NCI-H1105 treated with DMSO at 0.1 percent for 48 hours (cell line): Measurements from ENCODE around the gene PAQR6.
A peak's percentile ranks its signal among the peaks of the same experiment; 100 is the strongest.

Experiments
- DNase-seq: peaks from one replicate; lab custom pipeline; 2025; lab: John Stamatoyannopoulos, UW

Gene PAQR6

DNA sequence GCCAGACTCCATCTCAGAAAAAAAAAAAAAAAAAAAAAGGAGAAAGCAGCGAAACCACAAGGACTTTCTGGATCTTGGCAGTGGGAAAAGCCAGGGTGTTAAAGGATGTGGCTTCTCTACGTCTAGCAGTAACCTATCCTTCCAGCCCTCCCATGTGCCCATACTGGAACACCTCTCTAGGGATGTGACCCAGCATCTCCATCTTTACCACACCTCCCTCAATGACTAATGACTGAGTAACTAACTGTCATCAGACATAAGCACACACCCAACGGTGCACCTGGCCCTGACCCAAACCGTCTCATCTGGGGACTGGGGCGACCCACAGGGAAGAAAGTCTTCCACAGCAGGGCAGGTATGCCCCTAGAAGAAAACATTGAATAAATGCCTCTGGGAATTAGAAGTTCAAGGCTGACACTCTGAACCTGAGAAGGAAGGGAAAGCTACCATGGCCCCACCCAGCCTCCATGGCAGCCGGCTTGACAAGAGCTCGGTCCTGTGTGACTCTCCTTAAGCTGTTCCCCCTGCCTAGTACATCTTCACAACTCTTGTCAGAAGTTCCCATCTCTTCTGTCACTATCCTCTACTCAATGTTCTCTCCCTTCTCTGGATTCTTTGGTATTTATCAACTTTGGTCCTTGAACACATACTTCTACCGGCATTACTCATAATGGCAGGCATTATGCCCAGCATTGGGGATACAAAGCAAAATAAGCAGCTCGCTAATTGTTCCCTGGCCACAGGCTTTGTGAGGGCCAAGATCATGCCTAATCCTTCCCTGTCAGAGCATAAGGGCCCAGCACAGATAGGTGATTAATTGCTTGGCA, 14.8 kb upstream of the PAQR6 start:
- no peak for DNase-seq

DNA sequence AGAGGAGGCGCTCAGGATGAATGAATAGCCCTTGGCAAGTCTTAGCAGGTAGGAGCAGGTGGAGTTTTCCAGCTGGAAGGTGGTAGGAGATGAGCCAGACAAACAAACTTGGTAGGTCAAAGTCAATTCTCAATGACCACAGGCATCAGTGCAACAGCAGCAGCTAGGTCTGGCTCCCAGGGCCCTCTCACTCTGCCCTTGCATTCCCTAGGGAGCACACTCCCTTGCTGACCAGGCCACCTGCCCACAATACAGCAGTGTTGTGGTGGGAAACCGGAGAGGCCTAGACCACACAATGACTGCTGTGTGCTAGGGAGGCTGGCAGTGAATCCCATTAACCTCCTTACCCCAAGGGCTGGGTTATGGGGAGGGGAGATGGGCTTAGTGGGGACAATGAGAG, 13.0 kb upstream of the PAQR6 start:
- no peak for DNase-seq

DNA sequence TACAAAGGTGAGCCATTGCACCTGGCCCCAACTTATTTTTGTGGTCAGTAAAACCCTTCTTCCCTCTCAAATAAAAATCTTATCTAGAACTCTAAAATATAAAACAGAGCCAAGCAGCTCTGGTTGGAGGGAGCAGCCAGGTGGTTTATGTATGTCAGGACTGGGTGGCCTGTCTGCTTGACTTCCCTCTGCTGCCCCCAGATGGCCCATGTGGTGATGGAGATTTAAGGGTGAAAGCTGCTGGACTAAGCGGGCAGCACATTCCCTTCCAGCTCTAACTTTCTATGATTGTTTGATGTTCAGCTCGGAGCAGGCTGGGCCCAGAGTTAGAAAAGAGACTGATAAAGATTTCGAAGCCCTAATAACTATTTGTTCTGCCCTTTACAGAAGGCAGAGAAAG, 11.9 kb upstream of the PAQR6 start:
- no peak for DNase-seq

DNA sequence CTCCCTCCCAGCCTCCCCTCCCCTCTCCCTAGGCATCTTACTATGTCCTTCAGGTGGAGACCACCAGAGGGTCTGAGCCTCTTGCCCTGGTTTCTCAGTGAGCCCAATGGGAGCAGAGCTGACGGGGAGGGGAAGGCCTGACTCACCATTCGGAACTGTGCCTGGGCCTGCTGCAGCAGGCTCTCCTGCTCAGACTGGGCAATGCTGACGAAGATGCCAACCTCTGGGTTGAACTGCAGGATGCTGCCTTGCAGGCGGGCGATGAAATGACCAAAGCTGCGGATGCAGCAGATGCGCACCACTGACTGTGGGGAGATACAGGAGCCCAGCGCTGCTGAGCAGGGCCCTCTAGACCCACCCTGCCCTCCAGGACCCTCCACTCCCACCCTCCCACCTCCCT, 11.0 kb upstream of the PAQR6 start:
- no peak for DNase-seq

DNA sequence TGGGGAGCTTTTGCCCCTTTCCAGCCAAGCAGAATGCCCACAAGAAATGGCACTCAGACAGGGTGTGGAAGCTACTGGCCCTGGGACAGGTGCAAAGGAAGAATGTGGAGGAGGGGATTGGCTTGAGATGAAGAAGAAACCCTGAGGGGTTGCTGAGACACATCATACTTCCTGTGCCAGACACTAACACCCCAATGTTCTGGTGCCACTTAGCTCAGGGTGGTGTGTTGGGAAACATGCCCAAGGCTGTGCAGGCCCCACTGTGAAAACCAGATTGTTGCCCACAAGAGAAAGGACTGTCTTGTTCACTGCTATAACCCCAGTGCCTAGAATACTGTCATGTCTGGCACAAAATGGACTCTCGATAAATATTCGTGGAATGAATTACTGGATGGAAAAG, 9.9 kb upstream of the PAQR6 start:
- DNase-seq, result no peak

DNA sequence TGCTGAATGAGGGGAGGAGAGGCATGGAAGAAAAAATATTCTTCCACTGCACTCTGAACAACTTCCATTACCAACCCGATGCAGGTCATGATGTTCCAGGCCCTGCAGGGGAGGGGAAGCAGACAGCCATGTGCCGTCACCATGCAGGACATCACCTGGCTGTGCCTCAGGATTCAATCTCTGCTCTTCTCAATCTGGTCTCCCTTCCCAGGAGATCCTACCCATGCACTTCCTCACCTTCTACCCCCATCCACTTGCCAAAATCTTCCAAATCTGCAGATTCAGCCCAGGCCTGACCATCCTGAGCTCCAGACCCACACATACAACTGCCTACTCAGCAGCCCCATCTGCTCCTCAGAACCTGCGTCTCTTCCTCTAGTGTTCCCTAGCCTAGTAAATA, 5.8 kb upstream of the PAQR6 start:
- DNase-seq, result no peak

DNA sequence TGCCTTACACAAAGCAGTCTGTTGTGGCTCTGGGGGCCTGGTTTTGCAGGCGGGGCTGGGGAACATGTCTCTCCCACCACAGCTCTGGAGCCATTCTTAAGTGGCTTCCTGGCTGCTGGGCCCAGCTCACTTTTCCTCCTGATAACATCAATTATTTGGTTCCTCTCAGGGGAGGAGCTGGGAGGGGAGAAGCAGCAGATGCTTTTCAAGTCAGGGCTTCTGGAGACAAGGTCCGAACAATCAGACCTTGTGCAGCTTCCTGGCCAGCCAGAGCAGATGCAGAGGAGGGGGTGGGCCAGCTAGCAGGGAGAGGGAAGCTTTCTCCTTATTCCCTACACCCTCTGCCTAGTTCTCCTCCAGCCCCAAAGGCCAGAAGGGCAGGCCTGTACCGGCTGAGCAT, 3.7 kb upstream of the PAQR6 start:
- DNase-seq, result no peak

DNA sequence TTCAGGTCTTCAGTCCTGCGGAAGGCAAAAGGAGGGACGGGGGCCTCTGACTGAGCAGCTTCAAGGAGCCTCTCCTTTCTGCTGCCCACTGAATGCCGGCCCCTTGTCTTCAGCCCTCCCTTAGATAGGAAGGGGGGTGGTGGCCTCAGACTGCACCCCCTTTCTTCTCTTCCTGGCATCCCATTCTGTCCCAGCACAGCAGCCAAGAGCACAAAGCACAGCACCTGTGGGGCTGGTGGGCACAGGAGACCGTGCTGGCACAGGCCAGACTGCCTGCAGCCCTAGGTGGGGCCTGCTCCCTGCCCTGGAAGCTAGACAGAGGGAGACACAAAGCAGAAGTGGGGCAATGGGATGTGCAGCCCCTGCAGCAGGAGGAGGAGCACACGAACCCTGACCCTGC, 1.7 kb upstream of the PAQR6 start:
- no peak for DNase-seq

DNA sequence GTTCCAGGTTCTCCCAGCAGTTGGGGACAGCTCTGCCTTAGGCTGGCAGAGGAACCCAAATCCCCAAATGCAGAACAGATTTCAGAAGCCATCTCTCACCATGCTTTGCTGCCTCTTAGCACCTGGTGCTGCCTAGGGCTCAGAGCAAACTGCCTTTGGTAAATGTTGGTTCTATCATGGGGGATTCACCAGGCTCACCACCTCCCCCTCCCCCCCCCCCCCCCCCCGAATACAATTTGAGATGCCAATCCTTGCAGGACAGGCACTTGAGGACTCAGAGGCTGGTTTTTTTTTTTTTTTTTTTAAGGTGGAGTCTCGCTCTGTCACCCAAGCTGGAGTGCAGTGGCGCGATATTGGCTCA, 447 bp upstream of the PAQR6 start:
- DNase-seq, result no peak

DNA sequence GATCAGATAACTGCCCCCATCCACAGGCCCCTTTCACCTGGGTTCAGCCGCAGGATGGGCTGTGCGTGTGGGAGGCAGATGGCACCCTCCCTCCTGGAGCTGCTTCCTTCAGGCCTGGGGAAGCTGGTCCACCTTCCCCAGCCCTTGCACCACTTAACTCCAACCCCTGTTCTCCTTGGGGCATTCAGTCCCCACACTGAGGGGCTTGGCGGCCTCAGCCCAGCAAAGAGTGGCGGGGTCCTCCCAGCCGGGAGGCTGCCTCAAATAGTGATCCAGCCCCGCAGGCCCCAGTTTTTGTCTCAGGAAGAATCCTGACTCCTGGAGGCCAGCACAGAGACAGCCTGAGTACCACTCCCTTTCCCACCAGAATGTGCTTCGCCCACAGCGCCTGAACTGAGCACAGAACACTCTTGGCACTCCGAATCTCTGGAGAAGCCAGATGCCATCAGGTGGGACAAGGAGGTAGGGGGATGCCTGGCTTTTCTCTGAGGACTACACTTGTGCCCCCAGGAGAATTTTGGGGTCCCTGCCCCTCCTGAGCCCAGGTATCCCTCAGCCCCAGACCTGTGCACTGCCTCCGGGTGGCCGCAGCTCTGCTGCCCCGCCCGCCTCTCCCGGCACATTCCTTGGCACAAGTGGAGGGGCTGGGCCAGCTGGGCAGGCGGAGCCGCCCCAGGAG, 936 bp downstream of the PAQR6 start:
- DNase-seq, result no peak

DNA sequence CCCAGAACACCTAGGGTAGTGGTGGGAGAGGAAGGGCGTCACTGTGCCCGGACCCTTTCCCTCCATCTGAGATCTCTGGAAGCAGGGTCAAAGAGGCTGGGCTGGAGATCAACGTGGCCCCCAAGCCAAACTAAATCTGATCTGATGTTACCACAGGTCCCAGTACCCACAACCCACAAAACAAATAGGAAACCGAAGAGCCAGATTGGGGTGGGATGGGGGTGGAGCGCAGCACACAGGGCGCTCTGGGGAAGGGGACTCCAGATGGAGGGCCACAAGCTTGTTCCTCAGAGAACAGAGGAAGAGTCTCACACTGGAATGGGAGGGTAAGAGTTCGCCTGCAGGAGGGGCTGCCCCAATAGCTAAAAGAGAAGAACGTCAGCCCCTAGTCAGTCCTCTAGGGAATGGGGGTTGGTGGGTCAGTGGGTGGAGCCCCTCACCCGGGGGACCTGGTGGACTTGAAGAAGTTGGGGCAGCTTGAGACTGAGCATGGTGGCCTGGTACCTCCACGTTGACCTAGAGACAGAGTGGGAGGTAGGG, 1.5 kb downstream of the PAQR6 start:
- DNase-seq, result no peak

DNA sequence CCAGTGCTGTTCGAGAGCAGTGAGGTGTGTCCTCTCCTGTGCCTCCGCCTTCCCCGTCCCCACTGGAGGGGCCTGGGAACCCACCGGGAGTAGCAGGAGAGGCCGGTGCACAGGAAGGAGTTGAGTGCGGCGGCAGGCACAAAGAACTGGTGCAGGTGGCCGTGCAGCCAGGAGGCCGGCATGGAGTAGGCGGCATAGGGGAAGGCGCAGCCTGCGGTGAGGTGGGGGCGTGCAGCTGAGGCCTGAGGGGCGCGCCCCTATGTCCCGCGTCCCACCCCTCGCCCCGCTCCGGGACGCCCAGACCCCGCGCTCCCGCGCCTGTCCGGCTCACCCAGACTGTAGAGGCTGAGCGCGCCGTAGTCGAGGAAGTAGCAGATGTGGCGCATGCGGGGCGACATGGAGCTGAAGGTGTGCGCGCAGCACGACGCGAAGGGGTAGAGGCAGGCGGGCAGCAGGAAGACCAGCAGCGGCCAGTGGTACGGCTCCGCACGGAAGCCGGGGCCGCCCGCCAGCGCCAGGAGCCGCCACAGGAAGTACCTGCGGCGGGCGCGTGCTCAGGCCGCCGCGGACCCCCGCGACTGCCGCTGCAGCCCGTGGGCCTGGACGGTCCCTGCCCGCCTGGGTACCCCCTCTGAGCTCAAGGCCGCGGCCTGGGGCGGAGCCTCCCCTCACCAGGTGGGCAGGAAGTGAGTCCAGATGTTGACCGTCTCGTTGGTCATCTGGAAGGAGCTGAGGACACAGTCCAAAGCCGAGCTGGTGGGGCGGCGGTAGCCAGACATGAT, 2.2 kb downstream of the PAQR6 start:
- peak; percentile 34 for DNase-seq

DNA sequence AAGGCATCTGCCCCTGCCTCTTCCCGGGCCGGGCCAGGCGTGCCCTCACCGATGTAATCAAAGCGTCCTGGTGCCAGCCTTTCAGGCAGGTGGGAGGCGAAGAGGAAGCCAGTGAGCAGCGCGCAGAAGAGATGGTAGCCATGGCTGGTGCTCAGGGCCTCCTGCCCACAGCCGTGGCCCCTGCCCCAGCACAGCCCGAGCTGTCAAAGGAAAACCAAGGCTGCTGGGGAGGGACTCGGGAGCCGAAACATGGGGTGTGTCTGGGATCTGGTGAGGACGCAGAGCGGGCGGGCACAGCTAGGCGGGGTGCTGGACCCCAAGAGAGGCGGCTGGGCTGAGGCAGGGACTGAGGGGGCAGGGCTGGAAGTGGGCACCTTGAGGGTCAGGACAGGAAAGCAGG, 3.1 kb downstream of the PAQR6 start:
- no peak for DNase-seq

DNA sequence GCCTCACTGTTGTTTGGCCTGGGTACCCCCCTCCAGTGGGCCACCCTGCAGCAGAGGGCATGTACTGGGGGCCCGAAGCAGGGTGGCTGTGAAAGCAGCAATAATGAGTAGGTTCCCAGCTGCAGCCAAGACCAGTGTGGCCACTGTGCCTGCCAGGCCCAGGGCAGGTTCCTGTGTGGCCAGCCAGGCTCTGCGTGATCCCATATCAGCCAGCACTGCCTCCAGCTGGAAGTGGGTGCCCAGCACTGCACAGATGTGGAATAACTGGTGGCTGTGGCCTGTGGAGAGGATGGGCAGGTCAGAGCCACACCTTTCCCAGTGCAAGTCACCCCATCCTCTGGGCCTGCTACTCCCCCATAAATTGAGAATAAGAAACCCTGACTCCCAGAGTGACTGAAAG, 3.7 kb downstream of the PAQR6 start:
- no peak for DNase-seq

DNA sequence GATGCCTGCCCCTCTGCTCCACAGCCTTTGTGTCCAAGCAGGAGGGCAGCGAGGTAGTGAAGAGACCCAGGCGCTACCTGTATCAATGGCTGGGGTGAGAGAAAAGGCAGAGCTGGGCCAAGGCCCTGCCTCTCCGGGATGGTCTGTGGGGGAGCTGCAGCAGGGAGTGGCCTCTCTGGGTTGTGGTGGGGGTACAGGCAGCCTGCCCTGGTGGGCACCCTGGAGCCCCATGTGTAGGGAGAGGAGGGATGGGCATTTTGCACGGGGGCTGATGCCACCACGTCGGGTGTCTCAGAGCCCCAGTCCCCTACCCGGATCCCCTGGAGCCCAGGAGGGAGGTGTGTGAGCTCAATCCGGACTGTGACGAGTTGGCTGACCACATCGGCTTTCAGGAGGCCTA, 5.1 kb downstream of the PAQR6 start:
- no peak for DNase-seq

DNA sequence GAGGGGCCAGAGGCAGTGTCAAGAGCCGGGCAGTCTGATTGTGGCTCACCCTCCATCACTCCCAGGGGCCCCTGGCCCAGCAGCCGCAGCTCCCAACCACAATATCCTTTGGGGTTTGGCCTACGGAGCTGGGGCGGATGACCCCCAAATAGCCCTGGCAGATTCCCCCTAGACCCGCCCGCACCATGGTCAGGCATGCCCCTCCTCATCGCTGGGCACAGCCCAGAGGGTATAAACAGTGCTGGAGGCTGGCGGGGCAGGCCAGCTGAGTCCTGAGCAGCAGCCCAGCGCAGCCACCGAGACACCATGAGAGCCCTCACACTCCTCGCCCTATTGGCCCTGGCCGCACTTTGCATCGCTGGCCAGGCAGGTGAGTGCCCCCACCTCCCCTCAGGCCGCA, 5.9 kb downstream of the PAQR6 start, which contains the start of gene BGLAP:
Gene BGLAP (plus strand): TSS at position 259 of the 400 bp plus-strand sequence. CDS start 48 bp downstream, at position 307.
- DNase-seq, result no peak

DNA sequence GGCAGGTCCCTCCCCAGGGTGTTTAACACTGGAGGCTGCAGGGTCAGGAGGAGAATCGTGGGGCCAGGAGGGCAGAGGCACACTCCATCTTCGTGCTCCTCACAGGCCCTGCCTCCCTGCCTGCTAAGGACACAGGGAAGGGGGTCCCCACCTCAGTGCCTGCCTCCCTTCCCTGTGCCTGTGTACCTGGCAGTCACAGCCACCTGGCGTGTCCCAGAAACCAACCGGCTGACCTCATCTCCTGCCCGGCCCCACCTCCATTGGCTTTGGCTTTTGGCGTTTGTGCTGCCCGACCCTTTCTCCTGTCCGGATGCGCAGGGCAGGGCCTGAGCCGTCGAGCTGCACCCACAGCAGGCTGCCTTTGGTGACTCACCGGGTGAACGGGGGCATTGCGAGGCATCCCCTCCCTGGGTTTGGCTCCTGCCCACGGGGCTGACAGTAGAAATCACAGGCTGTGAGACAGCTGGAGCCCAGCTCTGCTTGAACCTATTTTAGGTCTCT, 6.5 kb downstream of the PAQR6 start:
- DNase-seq, result no peak

DNA sequence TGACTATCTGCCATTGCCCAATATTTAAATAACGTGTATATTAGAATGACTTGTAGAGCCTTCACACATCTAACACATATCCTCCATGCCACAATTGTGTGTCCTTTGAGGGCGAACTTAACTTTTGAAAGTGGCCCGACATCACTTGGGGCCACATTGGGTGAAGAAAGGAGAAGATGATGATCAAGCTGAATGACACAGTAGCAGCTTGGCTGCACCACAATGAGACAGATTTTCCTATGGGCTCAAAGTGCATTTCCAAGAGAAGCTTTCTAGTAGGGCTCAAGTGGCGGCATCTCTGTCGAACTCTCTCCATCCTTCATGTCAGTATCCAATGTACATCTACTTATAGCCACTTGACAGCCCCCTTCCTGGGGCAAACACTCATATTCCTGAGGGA, 9.6 kb downstream of the PAQR6 start:
- DNase-seq, result no peak

DNA sequence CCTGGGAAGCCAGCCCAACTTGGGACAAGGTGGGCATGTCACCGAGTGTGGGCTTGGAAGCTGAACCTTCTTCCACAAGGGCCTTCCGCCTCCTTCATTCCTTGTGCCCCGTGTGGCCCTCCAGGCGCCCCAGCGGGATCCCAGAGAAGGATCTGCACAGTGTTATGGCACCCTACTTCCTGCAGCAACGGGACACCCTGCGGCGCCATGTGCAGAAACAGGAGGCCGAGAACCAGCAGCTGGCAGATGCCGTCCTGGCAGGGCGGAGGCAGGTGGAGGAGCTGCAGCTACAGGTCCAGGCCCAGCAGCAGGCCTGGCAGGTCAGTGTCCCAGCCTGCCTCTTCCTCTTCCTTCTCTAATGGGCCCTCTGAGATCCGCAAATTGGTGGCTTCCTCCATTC, 11.7 kb downstream of the PAQR6 start:
- DNase-seq, result no peak

DNA sequence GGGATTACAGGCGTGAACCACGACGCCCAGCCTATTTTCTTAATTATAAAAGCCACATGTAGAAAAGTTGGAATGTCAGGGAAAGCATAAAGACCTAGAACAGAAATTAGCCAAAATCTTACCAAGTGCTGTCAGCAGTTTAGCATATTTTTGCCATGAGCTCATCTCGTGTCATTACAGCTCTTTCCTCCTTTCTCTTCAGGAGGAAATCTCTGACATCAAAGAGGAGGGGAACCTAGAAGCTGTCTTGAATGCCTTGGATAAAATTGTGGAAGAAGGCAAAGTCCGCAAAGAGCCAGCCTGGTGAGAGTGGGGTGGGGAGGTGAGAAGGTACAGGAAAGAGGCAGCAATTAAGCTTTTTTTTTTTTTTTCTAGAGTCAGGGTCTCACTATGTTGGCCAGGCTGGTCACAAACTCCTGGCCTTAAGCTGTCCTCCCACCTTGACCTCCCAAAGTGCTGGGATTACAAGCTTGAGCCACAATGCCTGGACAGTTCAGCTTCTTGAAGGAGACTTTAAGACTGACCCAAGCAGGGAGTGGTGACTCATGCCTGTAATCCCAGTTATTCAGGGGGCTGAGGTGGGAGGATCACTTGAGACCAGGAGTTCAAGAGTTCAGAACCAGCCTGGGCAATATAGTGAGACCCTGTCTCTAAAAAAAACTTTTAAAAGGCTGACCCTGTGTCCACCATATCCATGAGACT, 14.3 kb downstream of the PAQR6 start:
- DNase-seq, result no peak

DNA sequence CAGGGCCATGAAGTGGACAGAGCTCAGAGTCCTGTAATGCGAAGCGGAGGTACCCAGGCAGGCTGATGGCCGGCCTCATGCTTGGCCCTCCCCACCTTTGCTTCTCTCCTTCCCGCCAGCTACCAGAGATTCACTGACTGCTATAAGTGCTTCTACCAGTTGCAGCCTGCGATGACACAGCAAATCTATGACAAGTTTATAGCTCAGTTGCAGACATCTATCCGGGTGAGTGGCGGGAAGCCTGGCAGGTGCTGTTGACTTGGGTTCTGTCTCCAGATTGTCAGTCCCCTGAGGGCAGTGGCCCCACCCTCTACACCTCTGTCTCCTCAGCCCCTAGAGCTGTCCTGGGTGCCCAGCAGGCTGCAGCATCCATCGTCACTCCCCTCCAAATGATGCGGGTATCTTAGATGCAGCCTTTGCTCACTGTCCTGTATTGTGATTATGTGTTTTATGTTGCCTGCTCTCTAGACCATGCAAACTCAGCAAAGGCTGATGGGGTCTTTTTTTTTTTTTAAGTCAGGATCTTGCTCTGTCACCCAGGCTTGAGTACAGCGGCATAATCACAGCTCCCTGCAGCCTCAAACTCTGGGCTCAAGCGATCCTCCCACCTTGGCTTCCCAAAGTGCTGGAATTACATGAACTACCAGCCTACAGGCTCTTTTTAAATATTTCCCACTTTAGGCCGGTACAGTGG, 15.5 kb downstream of the PAQR6 start:
- no peak for DNase-seq
